ENCODE data around the gene LRCOL1. TPM values are rescaled to one million over a fixed set of nuclear protein-coding genes. Genes with fewer than 3 reads are reported as not detected.

Gene LRCOL1
- polyA plus RNA-seq, 3 donors, result not detected

DNA sequence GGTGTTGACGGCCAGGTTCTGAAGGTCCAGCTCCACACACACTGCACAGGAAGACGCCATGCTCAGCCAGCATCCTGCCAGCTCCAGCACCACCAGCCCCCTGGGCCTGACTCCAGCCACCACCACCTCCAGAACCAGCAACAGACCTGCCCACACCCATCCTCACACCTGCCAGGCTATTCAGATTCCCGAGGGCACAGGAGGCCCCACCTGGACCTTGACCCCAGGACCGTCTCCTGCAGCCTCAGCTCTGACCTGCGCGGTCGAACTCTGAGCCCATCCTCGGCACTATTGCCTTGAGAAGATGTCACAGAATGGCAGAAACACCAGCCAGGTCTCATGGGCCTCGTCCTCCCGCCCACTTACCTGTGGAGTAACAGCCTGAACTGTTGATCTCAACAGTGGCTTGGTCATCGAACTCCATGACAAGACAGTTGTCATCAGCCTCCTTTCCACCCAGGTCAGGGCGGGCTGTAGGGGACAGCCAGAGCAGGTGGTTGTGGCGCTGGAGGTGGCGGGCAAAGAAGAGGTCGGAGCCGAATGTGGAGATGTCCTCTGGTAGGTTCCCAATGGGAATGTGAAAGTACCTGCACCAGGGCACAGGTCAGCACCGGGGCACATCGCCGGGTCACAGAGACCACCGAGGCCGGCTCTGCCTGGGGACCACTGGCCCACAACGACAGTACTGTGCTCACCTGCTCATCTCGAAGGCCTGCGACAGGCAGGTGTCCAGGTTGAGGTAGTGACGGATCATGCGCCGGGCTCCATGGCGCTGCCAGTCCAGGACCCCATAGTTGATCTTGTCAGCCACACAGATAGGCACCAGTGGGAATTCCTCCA lies 31.6 kb upstream of the LRCOL1 start:
- TF ChIP-seq, protein P1, sequence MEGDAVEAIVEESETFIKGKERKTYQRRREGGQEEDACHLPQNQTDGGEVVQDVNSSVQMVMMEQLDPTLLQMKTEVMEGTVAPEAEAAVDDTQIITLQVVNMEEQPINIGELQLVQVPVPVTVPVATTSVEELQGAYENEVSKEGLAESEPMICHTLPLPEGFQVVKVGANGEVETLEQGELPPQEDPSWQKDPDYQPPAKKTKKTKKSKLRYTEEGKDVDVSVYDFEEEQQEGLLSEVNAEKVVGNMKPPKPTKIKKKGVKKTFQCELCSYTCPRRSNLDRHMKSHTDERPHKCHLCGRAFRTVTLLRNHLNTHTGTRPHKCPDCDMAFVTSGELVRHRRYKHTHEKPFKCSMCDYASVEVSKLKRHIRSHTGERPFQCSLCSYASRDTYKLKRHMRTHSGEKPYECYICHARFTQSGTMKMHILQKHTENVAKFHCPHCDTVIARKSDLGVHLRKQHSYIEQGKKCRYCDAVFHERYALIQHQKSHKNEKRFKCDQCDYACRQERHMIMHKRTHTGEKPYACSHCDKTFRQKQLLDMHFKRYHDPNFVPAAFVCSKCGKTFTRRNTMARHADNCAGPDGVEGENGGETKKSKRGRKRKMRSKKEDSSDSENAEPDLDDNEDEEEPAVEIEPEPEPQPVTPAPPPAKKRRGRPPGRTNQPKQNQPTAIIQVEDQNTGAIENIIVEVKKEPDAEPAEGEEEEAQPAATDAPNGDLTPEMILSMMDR (IDR thresholded peaks at IDR 0.05), result no peak
- Histone ChIP-seq H3K27me3 (ENCODE audit: control insufficient read depth in 2 of 2, insufficient read depth in 2 of 2, low read length in 2 of 2) (no peaks in the 10 kb centered on the region), H3K9me3 (replicated peaks in 1 of 2; ENCODE audit: control insufficient read depth in 1 of 2, insufficient read depth in 1 of 2, low read length in 2 of 2) (no peaks in the 10 kb centered on the region), H3K79me2 (ENCODE audit: insufficient read depth, low read length) (no peaks in the 10 kb centered on the region), H2AFZ (ENCODE audit: insufficient read depth, low read depth, low read length, poor library complexity, severe bottlenecking) (no peak overlapping the region), H3K27ac (ENCODE audit: low read depth in 1 of 2, low read length in 2 of 2) (no peak overlapping the region), H3K4me1 (ENCODE audit: control insufficient read depth in 1 of 2, insufficient read depth in 2 of 2, low read length in 2 of 2) (no peaks in the 10 kb centered on the region), H4K20me1 (ENCODE audit: insufficient read depth, low read length) (no peaks in the 10 kb centered on the region), H3K4me3 (replicated peaks in 1 of 3; ENCODE audit: low read depth in 2 of 3, low read length in 3 of 3) (no peak overlapping the region), H3K36me3 (replicated peaks in 1 of 2; ENCODE audit: control insufficient read depth in 1 of 2, insufficient read depth in 2 of 2, low read length in 2 of 2) (peaks cover 55 to 89% of the 10 kb centered on the region in 2 donors), H3K4me2 (replicated peaks; ENCODE audit: extremely low read depth, low read length, poor library complexity, severe bottlenecking) (no peak overlapping the region), H3K9ac (ENCODE audit: insufficient read depth, low read length, poor library complexity, severe bottlenecking) (no peak overlapping the region)
- Mint-ChIP-seq H3K27me3 (ENCODE audit: low read depth in 3 of 3) (peaks cover 0 to 1% (median 0%) of the 10 kb centered on the region in 3 donors), H3K4me3 (no peak overlapping the region), H3K27ac (peak overlapping the region in 1 of 7 donors; percentile 66), H3K36me3 (peaks cover 73 to 85% of the 10 kb centered on the region in 2 donors), H3K4me1 (no peaks in the 10 kb centered on the region), H3K9me3 (no peaks in the 10 kb centered on the region)
- intact Hi-C loops (cut with micrococcal nuclease), result no loop called here
- no peak for DNase-seq
- 93% methylated on average over 22 of the region's 28 CpGs for WGBS (ENCODE audit: insufficient coverage)

DNA sequence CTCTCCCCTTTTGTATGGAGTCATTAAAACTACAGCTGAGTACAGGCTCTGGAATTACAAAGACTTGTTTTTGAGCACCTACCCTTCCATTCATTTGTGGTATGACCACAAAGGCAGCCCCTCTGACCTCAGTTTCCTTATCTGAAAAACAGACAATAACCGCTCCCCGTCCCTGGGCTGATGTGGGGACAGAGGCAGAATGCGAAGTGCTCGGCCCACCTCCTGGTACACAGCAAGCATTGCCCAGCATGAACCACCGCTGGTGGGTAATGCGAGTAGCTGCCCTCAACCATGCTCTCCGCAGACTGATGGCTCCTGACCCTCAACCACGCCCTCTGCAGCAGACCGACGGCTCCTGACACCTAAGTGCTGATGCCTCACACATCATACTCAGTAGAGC lies 30.6 kb upstream of the LRCOL1 start:
- Histone ChIP-seq H3K4me3 (replicated peaks in 1 of 3; ENCODE audit: low read depth in 2 of 3, low read length in 3 of 3) (no peak overlapping the region), H3K27me3 (ENCODE audit: control insufficient read depth in 2 of 2, insufficient read depth in 2 of 2, low read length in 2 of 2) (no peaks in the 10 kb centered on the region), H4K20me1 (ENCODE audit: insufficient read depth, low read length) (no peaks in the 10 kb centered on the region), H3K9me3 (replicated peaks in 1 of 2; ENCODE audit: control insufficient read depth in 1 of 2, insufficient read depth in 1 of 2, low read length in 2 of 2) (no peaks in the 10 kb centered on the region), H3K4me1 (ENCODE audit: control insufficient read depth in 1 of 2, insufficient read depth in 2 of 2, low read length in 2 of 2) (no peaks in the 10 kb centered on the region), H3K9ac (ENCODE audit: insufficient read depth, low read length, poor library complexity, severe bottlenecking) (no peak overlapping the region), H2AFZ (ENCODE audit: insufficient read depth, low read depth, low read length, poor library complexity, severe bottlenecking) (no peak overlapping the region), H3K27ac (ENCODE audit: low read depth in 1 of 2, low read length in 2 of 2) (no peak overlapping the region), H3K4me2 (replicated peaks; ENCODE audit: extremely low read depth, low read length, poor library complexity, severe bottlenecking) (no peak overlapping the region), H3K79me2 (ENCODE audit: insufficient read depth, low read length) (no peaks in the 10 kb centered on the region), H3K36me3 (replicated peaks in 1 of 2; ENCODE audit: control insufficient read depth in 1 of 2, insufficient read depth in 2 of 2, low read length in 2 of 2) (peaks cover 61 to 90% of the 10 kb centered on the region in 2 donors)
- H3K36me3 Mint-ChIP-seq, result peaks cover 73 to 85% of the 10 kb centered on the region in 2 donors
- intact Hi-C loops (cut with micrococcal nuclease), result no loop called here
- H3K4me3 Mint-ChIP-seq, result no peak overlapping the region
- H3K27ac Mint-ChIP-seq, result peak overlapping the region in 2 of 7 donors; percentile 13 to 50
- WGBS (ENCODE audit: insufficient coverage), result 79% methylated on average over 10 of the region's 10 CpGs
- TF ChIP-seq, protein P1 (IDR thresholded peaks at IDR 0.05), result no peak
- H3K27me3 Mint-ChIP-seq (ENCODE audit: low read depth in 3 of 3), result peaks cover 0 to 1% (median 0%) of the 10 kb centered on the region in 3 donors
- H3K9me3 Mint-ChIP-seq, result no peaks in the 10 kb centered on the region
- no peak for DNase-seq
- no peaks in the 10 kb centered on the region for H3K4me1 Mint-ChIP-seq
